Keratinocyte (primary cell): ENCODE data around the gene BOD1L1. TPM values are rescaled to one million over a fixed set of nuclear protein-coding genes. Genes with fewer than 3 reads are reported as not detected.

ENCODE experiments used
- DNase-seq: peaks from one replicate; pipeline ENCODE4 v3.0.0-alpha.2; 2011; ENCODE audit warnings: low read depth, missing footprints, low spot score
- FAIRE-seq: peaks from 2 replicates; lab custom pipeline; 2011; peaks lifted over from hg19 to GRCh38; lab: Jason Lieb, UNC
- H2AFZ ChIP-seq: 2 replicates; pipeline ENCODE4 v1.6.0; 2012; ENCODE audit warnings: low read length, control low read depth, inconsistent platforms; ENCODE audit not compliant: control insufficient read depth
- H3K27ac ChIP-seq: 2 replicates; pipeline ENCODE4 v1.5.1; 2011; ENCODE audit warnings: low read length; ENCODE audit not compliant: control insufficient read depth, insufficient read depth
- H3K27me3 ChIP-seq: 3 replicates; pipeline ENCODE4 v1.6.0; 2011; ENCODE audit warnings: low read length; ENCODE audit not compliant: control insufficient read depth, insufficient read depth; ENCODE audit errors: extremely low read depth
- H3K36me3 ChIP-seq, 2 experiments: 2 replicates in 1 of 2; 3 replicates in 1 of 2; pipeline ENCODE4 v1.5.1; 2011; ENCODE audit warnings: low read length in 2 of 2, mild to moderate bottlenecking in 1 of 2; ENCODE audit not compliant: control insufficient read depth in 2 of 2, insufficient read depth in 2 of 2; ENCODE audit errors: extremely low read depth in 1 of 2
- H3K4me1 ChIP-seq: 3 replicates; pipeline ENCODE4 v1.5.1; 2011; ENCODE audit warnings: low read length; ENCODE audit not compliant: control insufficient read depth, insufficient read depth; ENCODE audit errors: extremely low read depth
- H3K4me2 ChIP-seq: 3 replicates; pipeline ENCODE4 v1.6.0; 2011; ENCODE audit warnings: low read depth, low read length; ENCODE audit not compliant: control insufficient read depth, insufficient read depth; ENCODE audit errors: extremely low read depth
- H3K4me3 ChIP-seq, 3 experiments: fragments of 200-600 bp in 1 of 3; sonication (generic) in 1 of 3; 2 replicates in 2 of 3; 3 replicates in 1 of 3; pipeline ENCODE4 v1.5.1; 2011 to 2016; ENCODE audit warnings: low read length in 3 of 3, mild to moderate bottlenecking in 3 of 3, control low read depth in 2 of 3, inconsistent platforms in 1 of 3, low read depth in 1 of 3, mixed read lengths in 1 of 3, mixed run types in 1 of 3, moderate library complexity in 1 of 3; ENCODE audit not compliant: control insufficient read depth in 2 of 3, insufficient read depth in 2 of 3; ENCODE audit errors: extremely low read depth in 1 of 3
- H3K79me2 ChIP-seq: 2 replicates; pipeline ENCODE4 v1.6.0; 2012; ENCODE audit warnings: low read length; ENCODE audit not compliant: control insufficient read depth, insufficient read depth
- H3K9ac ChIP-seq: 3 replicates; pipeline ENCODE4 v1.6.0; 2011; ENCODE audit warnings: low read length; ENCODE audit not compliant: control insufficient read depth, insufficient read depth; ENCODE audit errors: extremely low read depth
- H3K9me1 ChIP-seq: 3 replicates; pipeline ENCODE4 v1.6.0; 2011; ENCODE audit warnings: low read length; ENCODE audit not compliant: control insufficient read depth, insufficient read depth; ENCODE audit errors: extremely low read depth
- H3K9me3 ChIP-seq: 2 replicates; pipeline ENCODE4 v1.5.1; 2012; ENCODE audit warnings: low read depth, low read length; ENCODE audit not compliant: control insufficient read depth
- H4K20me1 ChIP-seq: 3 replicates; pipeline ENCODE4 v1.6.0; 2011; ENCODE audit warnings: low read length; ENCODE audit not compliant: control insufficient read depth, insufficient read depth; ENCODE audit errors: extremely low read depth
- EZH2 ChIP-seq: IDR thresholded peaks from one replicate; pipeline ENCODE4 v1.6.1; 2012; ENCODE audit warnings: inconsistent platforms, mild to moderate bottlenecking, low read length, moderate library complexity
- dilution Hi-C: fragments of 300-500 bp; cut with MboI; formaldehyde crosslinking; loops from one replicate; pipeline ENCODE4 v1.7.0; 2020; ENCODE audit warnings: low sequenced_read_pairs; ENCODE audit not compliant: extremely low pct_ligation_motif_present
- polyA plus RNA-seq, 5 experiments: library from polyadenylated mRNA; depleted of rRNA in 3 of 5; stranded (reverse) in 3 of 5; stranded (forward) in 1 of 5; unstranded in 1 of 5; fragments of >200 nt; gene quantifications; 1 replicate in 1 of 5; 2 replicates in 3 of 5; 3 replicates in 1 of 5; pipeline versions ENCODE4 v1.2.1 to v1.2.3, GENCODE V29; 2011 to 2012; ENCODE audit warnings: missing spikeins in 2 of 5, low read depth in 1 of 5, low replicate concordance in 1 of 5
- TF ChIP-seq, protein P1 (sequence below), 3 experiments: IDR thresholded peaks in 1 of 3; conservative IDR thresholded peaks in 1 of 3; optimal IDR thresholded peaks in 1 of 3; 2 replicates in 2 of 3; 3 replicates in 1 of 3; pipeline versions ENCODE3 to v1.5.1; 2011; ENCODE audit warnings: low read length in 3 of 3, mild to moderate bottlenecking in 3 of 3, moderate library complexity in 2 of 3, control low read depth in 1 of 3, inconsistent platforms in 1 of 3; ENCODE audit not compliant: insufficient read depth in 2 of 3; ENCODE audit errors: extremely low read depth in 1 of 3

BOD1L1 gene
- polyA plus RNA-seq, 1 donor (not counting 4 experiments of a cell fraction or from before 2014, with no cell fraction given) = 20.6 TPM

GRCh38 chr4:13523591-13524503 is 103.7 kb downstream of the BOD1L1 start:
- dilution Hi-C loops = no loop called here
- Histone ChIP-seq H3K9ac (no peak overlapping the region), H3K9me3 (peaks cover 11% of the 10 kb centered on the region), H3K79me2 (no peaks in the 10 kb centered on the region), H3K4me1 (peaks cover 3% of the 10 kb centered on the region), H3K27me3 (peaks cover 78% of the 10 kb centered on the region), H3K9me1 (no peaks in the 10 kb centered on the region), H2AFZ (no peak overlapping the region), H4K20me1 (no peaks in the 10 kb centered on the region), H3K4me2 (no peak overlapping the region), H3K4me3 (no peak overlapping the region), H3K36me3 (no peaks in the 10 kb centered on the region), H3K27ac (no peak overlapping the region)
- DNase-seq = no peak
- peak; percentile 71 for TF ChIP-seq EZH2
- TF ChIP-seq, protein P1, sequence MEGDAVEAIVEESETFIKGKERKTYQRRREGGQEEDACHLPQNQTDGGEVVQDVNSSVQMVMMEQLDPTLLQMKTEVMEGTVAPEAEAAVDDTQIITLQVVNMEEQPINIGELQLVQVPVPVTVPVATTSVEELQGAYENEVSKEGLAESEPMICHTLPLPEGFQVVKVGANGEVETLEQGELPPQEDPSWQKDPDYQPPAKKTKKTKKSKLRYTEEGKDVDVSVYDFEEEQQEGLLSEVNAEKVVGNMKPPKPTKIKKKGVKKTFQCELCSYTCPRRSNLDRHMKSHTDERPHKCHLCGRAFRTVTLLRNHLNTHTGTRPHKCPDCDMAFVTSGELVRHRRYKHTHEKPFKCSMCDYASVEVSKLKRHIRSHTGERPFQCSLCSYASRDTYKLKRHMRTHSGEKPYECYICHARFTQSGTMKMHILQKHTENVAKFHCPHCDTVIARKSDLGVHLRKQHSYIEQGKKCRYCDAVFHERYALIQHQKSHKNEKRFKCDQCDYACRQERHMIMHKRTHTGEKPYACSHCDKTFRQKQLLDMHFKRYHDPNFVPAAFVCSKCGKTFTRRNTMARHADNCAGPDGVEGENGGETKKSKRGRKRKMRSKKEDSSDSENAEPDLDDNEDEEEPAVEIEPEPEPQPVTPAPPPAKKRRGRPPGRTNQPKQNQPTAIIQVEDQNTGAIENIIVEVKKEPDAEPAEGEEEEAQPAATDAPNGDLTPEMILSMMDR (optimal IDR thresholded peaks at IDR 0.05 in 1 of 3, IDR thresholded peaks at IDR 0.05 in 1 of 3, conservative IDR thresholded peaks at IDR 0.05 in 1 of 3; ENCODE audit: extremely low read depth in 1 of 3, insufficient read depth in 2 of 3, low read length in 3 of 3) = no peak
- FAIRE-seq = no peak

DNA sequence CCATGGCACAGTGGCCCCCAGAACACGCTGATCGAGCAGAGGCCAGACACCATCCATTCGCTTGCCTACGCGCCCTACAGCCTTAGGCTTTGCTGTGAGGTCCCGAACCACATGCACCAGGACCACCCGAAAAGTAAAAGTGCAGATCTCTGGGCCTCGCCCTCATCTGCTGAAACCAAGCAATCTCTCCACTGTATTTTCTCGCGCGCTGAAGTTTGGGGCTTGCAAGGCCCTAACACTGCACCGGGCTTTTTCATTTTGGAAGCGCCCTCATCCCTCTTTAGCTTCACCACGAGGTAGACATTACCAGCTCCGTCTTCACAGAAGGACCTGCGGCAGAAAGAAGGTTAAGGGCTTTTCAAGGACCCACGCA is 104.4 kb downstream of the BOD1L1 start:
- H4K20me1 ChIP-seq = no peaks in the 10 kb centered on the region
- no peak overlapping the region for H3K4me3 ChIP-seq
- DNase-seq (no peak), FAIRE-seq (no peak)
- H2AFZ ChIP-seq = no peak overlapping the region
- no peak overlapping the region for H3K4me2 ChIP-seq
- H3K27me3 ChIP-seq = peaks cover 72% of the 10 kb centered on the region
- dilution Hi-C loops = no loop called here
- no peaks in the 10 kb centered on the region for H3K36me3 ChIP-seq
- H3K9me3 ChIP-seq = peaks cover 11% of the 10 kb centered on the region
- no peak overlapping the region for H3K27ac ChIP-seq
- no peak overlapping the region for H3K9ac ChIP-seq
- no peaks in the 10 kb centered on the region for H3K9me1 ChIP-seq
- TF ChIP-seq EZH2 = peak; percentile 57
- TF ChIP-seq, protein P1 (optimal IDR thresholded peaks at IDR 0.05 in 1 of 3, IDR thresholded peaks at IDR 0.05 in 1 of 3, conservative IDR thresholded peaks at IDR 0.05 in 1 of 3; ENCODE audit: extremely low read depth in 1 of 3, insufficient read depth in 2 of 3, low read length in 3 of 3) = no peak
- H3K4me1 ChIP-seq = no peaks in the 10 kb centered on the region
- no peaks in the 10 kb centered on the region for H3K79me2 ChIP-seq
